GM13976 (cell line): Measurements from ENCODE around the gene RGPD3.
"Not testable (repeated sequence)": the region's sequence is repeated elsewhere in the genome, so short reads cannot be mapped to it uniquely, and the experiment has no call there.

Source experiments
- DNase-seq: peaks from one replicate; pipeline ENCODE4 v3.0.0; 2012; ENCODE audit warnings: low spot score
- in situ Hi-C: fragments of 300-500 bp; cut with MboI; formaldehyde crosslinking; loops from one replicate; pipeline ENCODE4 v1.12.0; 2022; ENCODE audit warnings: low sequenced_read_pairs, mixed read lengths, inconsistent platforms; ENCODE audit not compliant: unreplicated experiment
- TF ChIP-seq, protein P1 (sequence below): IDR thresholded peaks from 2 replicates; pipeline ENCODE4 v1.5.1; 2012; ENCODE audit warnings: borderline replicate concordance, mild to moderate bottlenecking; ENCODE audit not compliant: insufficient read depth; ENCODE audit errors: extremely low read depth, missing control alignments, control extremely low read depth

Gene RGPD3

DNA sequence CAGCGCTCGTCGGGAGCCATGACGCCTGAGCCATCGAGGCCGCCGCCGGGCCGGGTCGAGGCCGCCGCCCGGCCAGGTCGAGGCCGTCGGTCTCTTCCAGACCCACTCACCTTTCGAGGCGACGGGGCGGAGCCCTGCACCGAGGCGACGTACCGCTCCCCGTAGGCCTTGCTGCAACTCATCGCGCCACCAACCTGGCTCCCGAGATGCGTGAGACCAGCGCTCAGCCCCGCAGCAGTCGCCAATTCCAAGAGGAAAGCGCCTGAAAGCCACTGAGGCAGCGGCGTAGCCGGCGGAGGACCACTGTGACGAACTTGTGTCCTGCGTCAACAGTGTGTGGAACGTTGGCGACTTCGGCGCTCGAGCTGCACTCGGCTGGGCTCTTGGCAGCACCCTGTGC is at the start of gene RGPD3:
TSS of gene RGPD3 (minus strand) at position 307 of the 400 bp plus-strand sequence. CDS start at position 182, 125 bp downstream.
- DNase-seq, in situ Hi-C loops: not testable (repeated sequence)

DNA sequence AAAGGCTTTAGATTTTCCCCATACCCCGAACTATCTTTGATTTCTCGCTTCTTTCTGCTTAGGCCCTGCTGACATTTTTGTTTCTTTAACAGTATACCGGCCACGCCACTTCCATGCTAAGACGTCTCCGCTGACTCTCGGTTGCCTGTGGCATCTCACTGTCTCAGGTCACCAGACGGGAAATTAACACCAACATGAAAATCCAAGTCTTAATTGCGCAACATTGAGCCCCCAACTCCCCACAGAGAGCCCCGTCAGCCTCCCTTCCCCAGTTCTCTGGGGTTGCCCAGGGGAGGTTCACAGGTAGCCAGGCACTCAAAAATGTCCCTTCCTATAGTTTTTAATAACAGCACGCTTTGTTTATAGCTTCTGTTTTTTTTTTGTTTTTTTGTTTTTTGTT is 49.1 kb upstream of the RGPD3 start:
- in situ Hi-C loops: no loop called here
- TF ChIP-seq, protein P1, sequence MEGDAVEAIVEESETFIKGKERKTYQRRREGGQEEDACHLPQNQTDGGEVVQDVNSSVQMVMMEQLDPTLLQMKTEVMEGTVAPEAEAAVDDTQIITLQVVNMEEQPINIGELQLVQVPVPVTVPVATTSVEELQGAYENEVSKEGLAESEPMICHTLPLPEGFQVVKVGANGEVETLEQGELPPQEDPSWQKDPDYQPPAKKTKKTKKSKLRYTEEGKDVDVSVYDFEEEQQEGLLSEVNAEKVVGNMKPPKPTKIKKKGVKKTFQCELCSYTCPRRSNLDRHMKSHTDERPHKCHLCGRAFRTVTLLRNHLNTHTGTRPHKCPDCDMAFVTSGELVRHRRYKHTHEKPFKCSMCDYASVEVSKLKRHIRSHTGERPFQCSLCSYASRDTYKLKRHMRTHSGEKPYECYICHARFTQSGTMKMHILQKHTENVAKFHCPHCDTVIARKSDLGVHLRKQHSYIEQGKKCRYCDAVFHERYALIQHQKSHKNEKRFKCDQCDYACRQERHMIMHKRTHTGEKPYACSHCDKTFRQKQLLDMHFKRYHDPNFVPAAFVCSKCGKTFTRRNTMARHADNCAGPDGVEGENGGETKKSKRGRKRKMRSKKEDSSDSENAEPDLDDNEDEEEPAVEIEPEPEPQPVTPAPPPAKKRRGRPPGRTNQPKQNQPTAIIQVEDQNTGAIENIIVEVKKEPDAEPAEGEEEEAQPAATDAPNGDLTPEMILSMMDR: no peak
- no peak for DNase-seq

DNA sequence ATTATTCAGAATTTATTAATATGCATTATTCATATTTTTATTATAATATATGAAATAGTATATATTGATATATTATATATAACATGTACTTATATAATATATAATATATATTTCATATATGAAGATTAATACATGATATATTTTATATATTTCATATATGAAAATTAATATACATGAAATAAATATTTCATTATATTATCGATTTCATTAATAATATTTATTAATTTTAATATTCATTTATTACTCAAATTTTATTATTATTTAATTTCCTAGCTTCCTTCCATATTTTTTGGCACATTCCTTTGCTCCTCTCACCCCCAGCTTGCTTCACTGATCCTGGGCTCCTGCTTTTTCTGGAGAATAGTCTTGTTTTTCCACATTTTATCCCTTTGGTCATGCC is 48.7 kb upstream of the RGPD3 start:
- no peak for DNase-seq
- TF ChIP-seq, protein P1: no peak
- in situ Hi-C loops: no loop called here

DNA sequence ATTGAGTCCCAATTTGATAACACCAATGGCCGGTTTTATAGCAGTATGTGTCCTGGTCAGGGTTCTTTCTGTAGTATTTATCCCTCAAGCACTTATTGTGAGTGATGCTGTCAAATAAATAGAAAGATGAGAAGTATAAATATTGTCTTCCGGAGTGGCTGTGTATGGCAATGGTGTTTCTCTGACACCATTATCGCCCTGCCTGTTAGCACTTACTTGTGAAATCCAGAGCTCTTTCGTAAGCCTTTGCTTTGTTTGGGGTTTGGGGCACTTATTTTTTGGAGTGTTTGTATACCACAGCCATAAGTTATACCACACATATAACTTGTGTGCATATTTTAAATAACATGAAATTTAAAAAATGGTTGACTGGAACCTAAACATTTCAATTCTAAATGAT is 48.2 kb upstream of the RGPD3 start:
- TF ChIP-seq, protein P1: no peak

DNA sequence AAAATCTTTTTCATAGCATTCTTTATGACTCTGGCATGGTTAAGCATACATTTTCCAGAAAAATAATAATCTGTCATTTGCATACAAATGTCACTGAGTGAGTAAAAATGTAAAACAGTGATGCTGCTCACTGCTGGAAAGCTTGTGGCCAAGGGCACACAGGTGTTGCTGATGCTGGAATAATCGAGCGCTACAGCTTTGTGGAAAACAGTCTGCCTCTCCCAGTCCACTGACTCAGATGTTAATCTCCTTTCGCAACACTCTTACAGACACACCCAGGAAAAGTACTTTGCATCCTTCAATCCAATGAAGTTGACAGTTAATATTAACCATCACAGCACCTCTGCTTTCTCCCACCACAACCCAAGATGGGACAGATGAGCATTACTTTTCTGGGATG is 46.6 kb upstream of the RGPD3 start:
- in situ Hi-C loops, DNase-seq: not testable (repeated sequence)

More for the DNA sequence above, 48.2 kb upstream of the RGPD3 start:
- DNase-seq: no peak
- in situ Hi-C loops: no loop called here

DNA sequence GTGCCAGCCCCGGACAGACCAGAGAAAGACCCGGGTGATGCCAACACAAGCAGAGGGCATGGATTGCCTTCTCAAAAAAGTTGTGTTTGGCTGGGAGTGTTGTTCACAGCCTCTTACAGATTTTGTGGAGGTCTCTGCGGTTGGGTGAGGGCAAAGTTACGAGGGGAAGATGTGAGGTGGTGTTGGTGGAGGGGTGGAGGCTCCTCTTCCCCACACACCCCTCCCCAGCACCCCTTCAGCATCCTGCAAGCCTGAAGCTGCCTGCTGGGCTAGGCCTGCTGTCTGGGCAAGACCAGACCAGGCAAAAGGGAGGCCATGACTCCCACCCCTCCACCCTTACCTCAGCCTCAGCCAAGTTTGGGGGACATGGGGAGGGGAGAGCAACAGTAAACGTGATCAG is 45.2 kb upstream of the RGPD3 start:
- in situ Hi-C loops, DNase-seq: not testable (repeated sequence)

DNA sequence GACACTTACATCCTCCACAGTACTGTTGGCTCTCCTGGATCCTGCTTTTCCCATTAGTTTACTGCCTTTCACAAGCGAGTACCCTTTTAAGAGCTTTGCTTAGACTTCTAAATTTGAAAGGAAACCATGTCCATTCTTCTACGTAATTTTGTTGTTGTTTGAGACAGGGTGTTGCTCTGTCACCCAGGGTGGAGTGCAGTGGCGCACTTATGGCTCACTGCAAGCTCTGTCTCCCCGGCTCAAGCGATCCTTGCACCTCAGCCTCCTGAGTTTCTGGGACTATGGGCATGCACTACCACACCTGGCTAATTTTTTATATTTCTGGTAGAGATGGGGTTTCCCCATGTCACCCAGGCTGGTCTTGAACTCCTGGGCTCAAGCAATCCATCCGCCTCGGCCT is 43.7 kb upstream of the RGPD3 start:
- in situ Hi-C loops: not testable (repeated sequence)

DNA sequence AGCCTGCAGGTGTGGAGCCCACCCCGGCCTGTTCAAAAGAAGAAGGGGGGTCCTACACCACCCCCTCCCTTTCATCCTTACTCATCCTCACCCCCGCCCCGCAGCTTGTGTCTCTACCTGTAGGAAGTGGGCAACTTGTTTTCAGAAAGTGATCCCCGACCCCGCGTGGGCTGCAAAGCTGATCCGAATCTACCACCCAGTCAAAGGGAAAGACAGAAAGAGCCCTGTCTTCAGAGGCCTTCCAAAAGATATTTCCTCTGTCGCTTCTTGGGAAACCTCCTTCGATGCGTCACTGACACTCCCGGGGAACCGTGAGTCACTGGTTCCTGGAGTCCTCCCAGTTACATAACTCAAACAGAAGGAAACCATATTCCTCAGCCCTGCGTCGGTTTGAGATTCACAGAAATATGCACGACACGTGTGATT is 43.3 kb upstream of the RGPD3 start:
- in situ Hi-C loops: not testable (repeated sequence)

More for the DNA sequence above, 43.7 kb upstream of the RGPD3 start:
- DNase-seq: not testable (repeated sequence)

DNA sequence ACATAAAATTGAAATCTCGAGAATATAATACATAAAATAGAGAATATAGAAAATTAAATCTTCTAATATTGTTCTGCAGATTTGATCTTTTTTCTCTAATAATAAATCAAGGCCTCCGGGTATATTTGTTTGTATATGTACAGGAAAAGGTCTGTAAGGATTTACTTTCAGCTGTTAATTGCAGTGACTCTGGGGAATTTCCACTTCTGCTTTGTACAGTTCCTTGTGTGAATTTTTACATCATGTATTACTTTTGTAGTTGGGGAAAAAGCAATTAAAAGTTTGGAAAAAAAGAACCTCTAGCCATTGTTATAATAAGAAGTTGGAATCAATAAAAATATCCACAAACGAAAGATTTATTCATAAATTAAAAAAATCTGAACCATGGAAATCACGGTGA is 42.6 kb upstream of the RGPD3 start:
- DNase-seq, in situ Hi-C loops: not testable (repeated sequence)

More for the DNA sequence above, 43.3 kb upstream of the RGPD3 start:
- not testable (repeated sequence) for DNase-seq

DNA sequence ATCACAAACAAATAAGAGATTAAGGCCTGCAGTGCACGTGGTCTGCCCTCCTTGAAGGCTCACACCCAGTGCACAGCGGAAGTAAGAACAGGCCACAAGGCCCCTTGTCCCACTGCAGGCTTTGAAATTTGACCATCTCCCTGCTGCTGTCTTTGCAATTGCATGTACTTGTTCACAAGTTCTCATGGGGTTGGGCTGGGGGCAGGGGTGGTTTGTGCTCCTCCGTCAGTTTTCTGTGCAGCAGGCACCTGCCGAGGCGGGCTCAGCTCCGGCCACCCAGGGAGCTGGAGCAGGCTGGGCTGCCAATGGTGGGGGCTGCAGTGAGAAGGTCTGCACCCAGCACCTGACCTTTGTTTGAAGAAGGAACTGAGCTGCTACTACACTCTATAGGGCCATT is 41.2 kb upstream of the RGPD3 start:
- in situ Hi-C loops: not testable (repeated sequence)

DNA sequence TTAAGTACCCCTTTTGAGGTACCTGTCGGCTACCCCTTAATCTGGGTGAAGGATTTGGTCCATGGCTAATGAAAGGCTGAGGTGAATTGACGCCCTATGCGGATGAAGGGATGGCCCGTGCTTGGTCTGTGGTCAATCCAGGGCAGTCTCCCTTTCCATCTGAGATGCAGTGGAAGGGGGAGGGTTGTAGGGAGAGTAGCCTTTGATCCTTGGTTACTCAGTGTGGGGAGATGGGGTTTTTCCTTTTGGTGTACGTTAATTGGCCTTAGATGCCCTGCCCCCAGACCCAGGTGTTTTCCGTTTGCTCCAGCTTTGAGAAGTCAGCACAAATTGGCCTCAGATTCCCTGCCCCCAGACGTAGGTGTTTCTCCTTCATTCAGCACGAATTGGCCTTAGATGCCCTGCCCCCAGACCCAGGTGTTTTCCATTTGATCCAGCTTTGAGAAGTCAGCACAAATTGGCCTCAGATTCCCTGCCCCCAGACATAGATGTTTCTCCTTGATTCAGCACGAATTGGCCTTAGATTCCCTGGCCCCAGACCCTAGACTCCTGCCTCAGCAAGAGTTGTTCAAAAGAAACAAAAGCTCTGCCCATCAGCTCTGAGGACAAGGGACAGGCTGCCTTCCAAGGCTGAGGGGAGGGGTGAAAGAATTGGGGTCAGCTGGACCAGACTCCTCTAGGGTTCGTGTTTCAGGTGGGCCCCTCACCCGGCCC is 40.6 kb upstream of the RGPD3 start:
- DNase-seq, in situ Hi-C loops: not testable (repeated sequence)

More for the DNA sequence above, 41.2 kb upstream of the RGPD3 start:
- not testable (repeated sequence) for DNase-seq

DNA sequence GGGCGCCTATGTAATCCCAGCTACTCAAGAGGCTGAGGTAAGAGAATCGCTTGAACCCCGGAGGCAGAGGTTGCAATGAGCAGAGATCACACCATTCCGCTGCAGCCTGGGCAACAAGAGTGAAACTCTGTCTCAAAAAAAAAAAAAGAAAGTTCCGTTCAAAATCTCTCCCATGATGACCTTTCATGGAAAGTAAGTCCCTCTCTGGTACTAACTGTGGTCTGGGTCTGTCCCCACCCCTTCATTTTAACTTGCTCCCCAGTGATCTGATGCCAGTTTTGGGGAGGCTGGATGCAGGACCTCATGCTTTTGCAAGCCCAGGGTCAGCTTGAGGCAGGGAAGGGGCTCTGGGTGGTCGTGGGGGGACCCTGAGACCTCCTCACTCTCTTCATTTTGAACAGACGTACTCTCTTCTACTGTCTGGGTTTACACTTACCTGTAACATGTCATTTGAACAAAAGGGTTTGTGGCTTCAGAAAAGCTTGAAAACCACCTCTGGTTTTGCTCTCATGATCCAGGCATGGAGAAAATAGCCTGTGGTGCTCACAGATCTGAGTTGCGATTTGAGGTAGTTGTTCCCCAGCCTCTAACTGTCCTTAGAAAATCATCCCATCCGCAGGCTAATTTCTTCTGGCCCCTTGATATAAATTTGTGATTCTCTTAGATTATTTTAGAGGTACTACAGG is 37.9 kb upstream of the RGPD3 start:
- DNase-seq, in situ Hi-C loops: not testable (repeated sequence)

DNA sequence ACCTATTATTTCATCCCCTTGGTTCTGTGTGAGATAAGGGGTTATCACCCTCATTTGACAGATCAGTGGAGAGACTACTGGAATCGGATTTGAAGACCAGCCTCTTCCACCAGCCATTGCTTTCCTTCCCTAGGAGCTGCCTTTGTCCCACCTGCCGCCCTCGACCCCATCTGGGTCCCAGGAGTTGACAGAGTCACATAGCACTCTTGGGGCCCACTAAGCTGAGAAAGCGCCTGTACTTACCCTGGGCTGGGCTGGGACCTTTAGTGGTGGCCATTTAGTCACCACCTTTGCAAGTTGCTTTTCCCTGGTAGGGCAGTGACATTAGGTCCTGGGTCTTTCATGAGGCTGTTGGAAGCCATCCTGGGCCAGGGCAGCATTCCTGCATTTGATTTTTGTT is 36.6 kb upstream of the RGPD3 start:
- in situ Hi-C loops, DNase-seq: not testable (repeated sequence)

DNA sequence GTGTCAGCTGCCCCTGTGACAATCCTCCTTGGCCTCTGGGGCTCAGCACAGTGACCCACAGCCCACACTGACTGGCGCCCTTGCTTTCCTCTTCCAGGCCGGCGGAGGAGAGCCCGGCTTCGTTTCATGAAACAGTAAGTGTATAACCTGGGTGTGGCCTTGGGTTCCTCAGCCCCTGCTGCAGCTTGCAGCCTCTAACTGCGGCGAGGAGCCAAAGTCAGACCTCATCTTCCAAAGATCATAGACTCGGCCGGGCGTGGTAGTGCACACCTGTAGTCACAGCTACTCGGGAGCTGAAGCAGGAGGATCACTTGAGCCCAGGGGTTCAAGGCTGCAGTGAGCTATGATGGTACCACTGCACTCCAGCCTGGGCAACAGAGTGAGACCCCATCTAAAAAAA is 36.0 kb upstream of the RGPD3 start:
- in situ Hi-C loops, DNase-seq: not testable (repeated sequence)

DNA sequence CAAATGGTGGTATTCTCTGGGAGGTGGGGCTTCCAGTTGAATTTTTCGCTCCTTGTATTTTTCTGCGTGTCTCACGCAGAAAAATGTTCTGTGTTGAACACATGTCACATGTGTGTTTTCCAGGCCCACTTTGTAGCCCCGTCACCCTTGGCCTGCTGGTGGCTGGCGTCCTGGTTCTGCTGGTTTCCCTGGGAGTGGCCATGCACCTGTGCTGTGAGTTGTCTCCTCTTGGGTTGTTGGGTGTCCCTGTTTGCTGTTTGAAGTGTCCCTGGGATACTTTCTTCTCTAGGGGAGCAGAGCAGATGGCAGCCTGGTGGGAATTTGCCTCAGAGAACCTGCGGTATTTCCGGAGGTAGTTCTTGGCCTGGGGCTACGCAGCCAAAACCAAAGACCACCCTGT is 34.1 kb upstream of the RGPD3 start:
- DNase-seq, in situ Hi-C loops: not testable (repeated sequence)
